Upper lobe of left lung (tissue), 6 donors: ENCODE measurements around the gene SPATA20. TPM values are rescaled to one million over a fixed set of nuclear protein-coding genes. Genes with fewer than 3 reads are reported as not detected.

Experiments used
- ATAC-seq, 2 donors: fragments of 200-7000 bp; cut with Tn5 transposase; one replicate each; pipeline ENCODE4 v1.9.1; 2022; ENCODE audit warnings: mild to moderate bottlenecking in 2 of 2, moderate library complexity in 2 of 2; ENCODE audit not compliant: low FRiP score in 2 of 2
- DNase-seq, 2 donors: peaks; one replicate each; pipeline ENCODE4 v3.0.0-alpha.2; 2019 to 2020
- H3K27ac ChIP-seq, 4 donors: fragments of 200-600 bp; sonication (generic); one replicate each; pipeline ENCODE4 v1.5.1; 2016 to 2019
- H3K27me3 ChIP-seq, 4 donors: fragments of 200-600 bp; sonication (generic); one replicate each; pipeline ENCODE4 v1.5.1; 2017 to 2019
- H3K36me3 ChIP-seq, 4 donors: fragments of 200-600 bp; sonication (generic); one replicate each; pipeline ENCODE4 v1.5.1; 2016 to 2019
- H3K4me1 ChIP-seq, 4 donors: fragments of 200-600 bp; sonication (generic); one replicate each; pipeline ENCODE4 v1.5.1; 2018 to 2019
- H3K4me3 ChIP-seq, 4 donors: fragments of 200-600 bp; sonication (generic); one replicate each; pipeline ENCODE4 v1.5.1; 2017 to 2019; ENCODE audit warnings: mild to moderate bottlenecking in 2 of 4, moderate library complexity in 1 of 4
- H3K9me3 ChIP-seq, 4 donors: fragments of 200-600 bp; sonication (generic); one replicate each; pipeline ENCODE4 v1.5.1; 2018 to 2019
- EP300 ChIP-seq, 4 donors: sonication (generic); formaldehyde crosslinking; IDR thresholded peaks; one replicate each; pipeline ENCODE4 v1.5.1; 2017; ENCODE audit warnings: antibody characterized with exemption in 4 of 4, control low read depth in 2 of 4
- POLR2A ChIP-seq, 4 donors: fragments of 450-650 bp; IDR thresholded peaks; one replicate each; pipeline ENCODE4 v1.5.1; 2016 to 2017; ENCODE audit warnings: antibody characterized with exemption in 4 of 4, mild to moderate bottlenecking in 2 of 4
- POLR2AphosphoS5 ChIP-seq, 2 donors: sonication (generic); formaldehyde crosslinking; IDR thresholded peaks; one replicate each; pipeline ENCODE4 v1.5.1; 2017; ENCODE audit warnings: antibody characterized with exemption in 2 of 2
- WGBS, 2 donors: methylation state at CpG; one replicate each; pipeline ENCODE4 v1.1.5; 2017 to 2018; 5-methylcytosine and 5-hydroxymethylcytosine counted together
- total RNA-seq, 6 donors: library from RNA; depleted of rRNA in 4 of 6; stranded (reverse); fragments of >200 nt in 4 of 6; gene quantifications; one replicate each; pipeline versions ENCODE4 v1.1.0 to v1.2.1, GENCODE V29; 2016 to 2021
- TF ChIP-seq, protein P1 (sequence below), 6 experiments: fragments of 450-650 bp in 4 of 6; fragments of 200-600 bp in 2 of 6; sonication (generic) in 2 of 6; IDR thresholded peaks; one replicate each; pipeline ENCODE4 v1.5.1; 2016 to 2019; ENCODE audit warnings: antibody characterized with exemption in 6 of 6
- donor health status: DM: no; HTN: no; CAD: no; lungs with moderate emphysema.
- donor health status: DM: no; HTN: yes; CAD: no; lungs with severe emphysema.

The SPATA20 gene
- total RNA-seq, 6 donors from 2014 or later: 32.9 to 111 (median 46.4) TPM

DNA sequence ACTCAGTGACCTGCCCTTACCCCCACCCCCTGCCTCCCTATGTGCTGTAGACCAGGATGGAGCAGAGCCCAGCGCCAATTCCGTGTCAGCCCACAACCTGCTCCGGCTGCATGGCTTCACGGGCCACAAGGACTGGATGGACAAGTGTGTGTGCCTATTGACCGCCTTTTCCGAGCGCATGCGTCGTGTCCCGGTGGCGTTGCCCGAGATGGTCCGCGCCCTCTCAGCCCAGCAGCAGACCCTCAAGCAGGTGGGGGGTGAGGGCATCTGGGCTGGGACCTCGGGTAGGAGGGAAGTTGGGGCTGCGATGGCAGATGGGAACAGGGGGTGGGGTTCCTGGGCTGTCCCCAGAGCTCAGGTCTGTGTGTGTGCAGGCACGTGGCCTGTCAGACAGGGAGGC, 7.2 kb downstream of the SPATA20 start:
- Histone ChIP-seq H3K27me3 (peaks cover 0 to 8% (median 4%) of the 10 kb centered on the region in 4 donors), H3K4me3 (no peak overlapping the region), H3K4me1 (peaks cover 8 to 20% (median 11%) of the 10 kb centered on the region in 4 donors), H3K27ac (no peak overlapping the region), H3K9me3 (no peaks in the 10 kb centered on the region), H3K36me3 (peaks cover 0 to 22% (median 11%) of the 10 kb centered on the region in 4 donors)
- DNase-seq: no peak
- TF ChIP-seq, protein P1, sequence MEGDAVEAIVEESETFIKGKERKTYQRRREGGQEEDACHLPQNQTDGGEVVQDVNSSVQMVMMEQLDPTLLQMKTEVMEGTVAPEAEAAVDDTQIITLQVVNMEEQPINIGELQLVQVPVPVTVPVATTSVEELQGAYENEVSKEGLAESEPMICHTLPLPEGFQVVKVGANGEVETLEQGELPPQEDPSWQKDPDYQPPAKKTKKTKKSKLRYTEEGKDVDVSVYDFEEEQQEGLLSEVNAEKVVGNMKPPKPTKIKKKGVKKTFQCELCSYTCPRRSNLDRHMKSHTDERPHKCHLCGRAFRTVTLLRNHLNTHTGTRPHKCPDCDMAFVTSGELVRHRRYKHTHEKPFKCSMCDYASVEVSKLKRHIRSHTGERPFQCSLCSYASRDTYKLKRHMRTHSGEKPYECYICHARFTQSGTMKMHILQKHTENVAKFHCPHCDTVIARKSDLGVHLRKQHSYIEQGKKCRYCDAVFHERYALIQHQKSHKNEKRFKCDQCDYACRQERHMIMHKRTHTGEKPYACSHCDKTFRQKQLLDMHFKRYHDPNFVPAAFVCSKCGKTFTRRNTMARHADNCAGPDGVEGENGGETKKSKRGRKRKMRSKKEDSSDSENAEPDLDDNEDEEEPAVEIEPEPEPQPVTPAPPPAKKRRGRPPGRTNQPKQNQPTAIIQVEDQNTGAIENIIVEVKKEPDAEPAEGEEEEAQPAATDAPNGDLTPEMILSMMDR (IDR thresholded peaks at IDR 0.05): no peak
- TF ChIP-seq EP300 (IDR thresholded peaks at IDR 0.05): no peak
- no peak for TF ChIP-seq POLR2AphosphoS5 (IDR thresholded peaks at IDR 0.05)
- TF ChIP-seq POLR2A (IDR thresholded peaks at IDR 0.05): no peak
- WGBS, 2 donors: 92% methylated on average over 17 of the region's 17 CpGs; no CpG with 5 or more reads in 1 of the 2 donors
- ATAC-seq: no peak

DNA sequence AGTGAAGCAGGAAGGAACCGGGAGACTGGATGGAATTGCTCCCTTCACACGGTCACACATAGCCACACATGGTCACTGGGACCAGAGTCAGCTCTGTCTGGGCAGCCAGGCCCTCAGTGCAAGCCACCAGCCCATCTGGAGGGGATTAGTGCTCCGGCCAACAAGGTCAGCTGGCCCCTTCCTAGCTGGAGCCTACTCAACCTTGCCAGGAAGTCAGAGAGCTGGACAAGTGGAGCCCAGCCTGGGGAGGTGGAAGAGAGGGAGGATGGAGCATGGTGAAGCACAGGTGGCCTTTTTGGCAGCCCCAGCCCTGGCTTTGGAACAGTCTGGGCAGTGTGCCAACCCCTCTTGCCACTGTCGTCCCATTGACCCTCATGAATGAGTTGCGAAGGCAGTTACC, 9.8 kb downstream of the SPATA20 start:
- Histone ChIP-seq H3K36me3 (peaks cover 0 to 11% (median 9%) of the 10 kb centered on the region in 4 donors), H3K27me3 (peaks cover 0 to 34% (median 22%) of the 10 kb centered on the region in 4 donors)
- no peak for ATAC-seq

GRCh38 chr17:50557630-50558029, 10.7 kb downstream of the SPATA20 start:
- DNase-seq (no peak), ATAC-seq (no peak)
- peaks cover 38 to 47% (median 41%) of the 10 kb centered on the region in 4 donors for H3K4me1 ChIP-seq
- H3K27ac ChIP-seq: no peak overlapping the region
- no peaks in the 10 kb centered on the region for H3K9me3 ChIP-seq
- TF ChIP-seq, protein P1 (IDR thresholded peaks at IDR 0.05): no peak
- peaks cover 0 to 40% (median 30%) of the 10 kb centered on the region in 4 donors for H3K27me3 ChIP-seq
- 86 to 91% methylated on average over 4 of the region's 4 CpGs for WGBS, 2 donors
- peaks cover 0 to 11% (median 9%) of the 10 kb centered on the region in 4 donors for H3K36me3 ChIP-seq
- H3K4me3 ChIP-seq: no peak overlapping the region

More for the DNA sequence above, 9.8 kb downstream of the SPATA20 start:
- Histone ChIP-seq H3K4me1 (peaks cover 34 to 39% (median 36%) of the 10 kb centered on the region in 4 donors), H3K4me3 (no peak overlapping the region), H3K27ac (no peak overlapping the region), H3K9me3 (no peaks in the 10 kb centered on the region)
- WGBS, 2 donors: 67% methylated on average over 2 to 5 of the region's 5 CpGs
- TF ChIP-seq POLR2A (IDR thresholded peaks at IDR 0.05): no peak
- TF ChIP-seq EP300 (IDR thresholded peaks at IDR 0.05): no peak
- TF ChIP-seq, protein P1 (IDR thresholded peaks at IDR 0.05): no peak
- no peak for TF ChIP-seq POLR2AphosphoS5 (IDR thresholded peaks at IDR 0.05)
- no peak for DNase-seq

DNA sequence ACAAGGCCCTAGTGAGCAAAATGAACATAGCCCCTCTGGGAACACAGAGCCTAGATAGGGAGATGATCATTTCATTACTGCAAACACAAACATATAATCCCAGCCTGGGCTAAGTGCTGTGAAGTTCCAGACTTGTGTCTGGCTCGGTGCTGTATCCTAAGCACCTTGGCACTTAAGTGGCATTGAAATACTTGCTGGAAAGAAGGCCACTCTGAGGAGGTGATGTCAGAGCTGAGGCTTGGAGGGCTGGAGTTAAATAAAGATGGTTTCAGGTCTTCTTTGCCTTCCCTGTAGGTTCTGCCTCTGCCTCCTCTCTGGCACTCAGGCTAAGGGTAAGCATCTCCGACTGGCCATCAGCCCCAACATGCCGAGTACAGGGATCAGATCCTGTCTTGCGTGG, 11.1 kb downstream of the SPATA20 start:
- peaks cover 38 to 47% (median 41%) of the 10 kb centered on the region in 4 donors for H3K4me1 ChIP-seq
- H3K4me3 ChIP-seq: no peak overlapping the region
- no peak for TF ChIP-seq POLR2AphosphoS5 (IDR thresholded peaks at IDR 0.05)
- TF ChIP-seq, protein P1 (IDR thresholded peaks at IDR 0.05): no peak
- TF ChIP-seq EP300 (IDR thresholded peaks at IDR 0.05): no peak
- TF ChIP-seq POLR2A (IDR thresholded peaks at IDR 0.05): no peak
- H3K27me3 ChIP-seq: peaks cover 0 to 41% (median 32%) of the 10 kb centered on the region in 4 donors
- DNase-seq (no peak), ATAC-seq (no peak)
- 66 to 76% methylated on average over 4 of the region's 4 CpGs for WGBS, 2 donors
- no peaks in the 10 kb centered on the region for H3K9me3 ChIP-seq
- no peak overlapping the region for H3K27ac ChIP-seq
- H3K36me3 ChIP-seq: peaks cover 0 to 11% (median 9%) of the 10 kb centered on the region in 4 donors

GRCh38 chr17:50558581-50558940, 11.6 kb downstream of the SPATA20 start:
- no peak for DNase-seq
- TF ChIP-seq, protein P1 (IDR thresholded peaks at IDR 0.05): no peak
- TF ChIP-seq POLR2A (IDR thresholded peaks at IDR 0.05): no peak
- no peak for TF ChIP-seq POLR2AphosphoS5 (IDR thresholded peaks at IDR 0.05)
- no peak for TF ChIP-seq EP300 (IDR thresholded peaks at IDR 0.05)
- H3K27ac ChIP-seq: no peak overlapping the region
- peaks cover 0 to 44% (median 32%) of the 10 kb centered on the region in 4 donors for H3K27me3 ChIP-seq
- ATAC-seq: no peak
- peak overlapping the region in 2 of 4 donors; percentile 60 for H3K4me3 ChIP-seq
- WGBS, 2 donors: 9 to 10% methylated on average over 18 of the region's 18 CpGs
- H3K4me1 ChIP-seq: peaks cover 38 to 47% (median 41%) of the 10 kb centered on the region in 4 donors
- H3K36me3 ChIP-seq: peaks cover 0 to 11% (median 9%) of the 10 kb centered on the region in 4 donors
- no peaks in the 10 kb centered on the region for H3K9me3 ChIP-seq
